Type B pancreatic cell (in vitro differentiated cells): ENCODE measurements around the gene TUBB6. TPM values are rescaled to one million over a fixed set of nuclear protein-coding genes. Genes with fewer than 3 reads are reported as not detected.

Experiments used
- DNase-seq: peaks from one replicate; pipeline ENCODE4 v3.0.0; 2021; ENCODE audit warnings: mixed read lengths; ENCODE audit not compliant: unreplicated experiment; ENCODE audit errors: extremely low spot score
- H3K27ac Mint-ChIP-seq: 2 replicates; pipeline ENCODE4 v1.8.0; 2021; ENCODE audit warnings: mild to moderate bottlenecking, mixed read lengths
- H3K27me3 Mint-ChIP-seq: 2 replicates; pipeline ENCODE4 v1.8.0; 2021; ENCODE audit warnings: mixed read lengths
- H3K36me3 Mint-ChIP-seq: 2 replicates; pipeline ENCODE4 v1.8.0; 2021; ENCODE audit warnings: mixed read lengths
- H3K4me1 Mint-ChIP-seq: one replicate; pipeline ENCODE4 v1.8.0; 2021; ENCODE audit warnings: mixed read lengths; ENCODE audit not compliant: unreplicated experiment
- H3K4me3 Mint-ChIP-seq: 2 replicates; pipeline ENCODE4 v1.8.0; 2021; ENCODE audit warnings: mild to moderate bottlenecking, mixed read lengths
- H3K9me3 Mint-ChIP-seq: 2 replicates; pipeline ENCODE4 v1.8.0; 2021; ENCODE audit warnings: mixed read lengths
- total RNA-seq: library from RNA; stranded (reverse); gene quantifications from 2 replicates; pipeline ENCODE4 v1.2.1, GENCODE V29; 2021; ENCODE audit warnings: low replicate concordance
- TF ChIP-seq, protein P1 (sequence below): fragments of 200-600 bp; sonication (generic); conservative IDR thresholded peaks from 2 replicates; pipeline ENCODE4 v1.5.0; 2021; ENCODE audit warnings: antibody characterized with exemption, mild to moderate bottlenecking

Gene TUBB6
- total RNA-seq, 1 donor from 2014 or later = 83.8 TPM

DNA sequence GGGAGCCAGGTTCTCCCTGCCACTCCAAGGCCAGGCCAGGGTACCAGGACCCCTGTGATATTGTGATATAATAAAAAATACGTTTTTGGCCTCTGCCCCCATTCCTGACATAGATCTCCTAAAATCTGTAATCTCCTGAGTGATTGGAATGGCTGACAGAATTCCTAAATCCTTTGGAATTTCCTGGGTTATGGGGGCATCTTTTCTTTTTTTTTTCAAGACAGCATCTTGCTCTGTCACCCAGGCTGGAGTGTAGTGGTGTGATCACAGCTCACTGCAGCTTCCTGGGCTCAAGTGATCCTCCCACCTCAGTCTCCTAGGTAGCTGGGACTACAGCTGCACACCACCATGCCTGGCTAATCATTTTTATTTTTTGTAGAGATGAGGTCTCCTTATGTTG, 26.2 kb upstream of the TUBB6 start:
- no peak overlapping the region for H3K27ac Mint-ChIP-seq
- TF ChIP-seq, protein P1, sequence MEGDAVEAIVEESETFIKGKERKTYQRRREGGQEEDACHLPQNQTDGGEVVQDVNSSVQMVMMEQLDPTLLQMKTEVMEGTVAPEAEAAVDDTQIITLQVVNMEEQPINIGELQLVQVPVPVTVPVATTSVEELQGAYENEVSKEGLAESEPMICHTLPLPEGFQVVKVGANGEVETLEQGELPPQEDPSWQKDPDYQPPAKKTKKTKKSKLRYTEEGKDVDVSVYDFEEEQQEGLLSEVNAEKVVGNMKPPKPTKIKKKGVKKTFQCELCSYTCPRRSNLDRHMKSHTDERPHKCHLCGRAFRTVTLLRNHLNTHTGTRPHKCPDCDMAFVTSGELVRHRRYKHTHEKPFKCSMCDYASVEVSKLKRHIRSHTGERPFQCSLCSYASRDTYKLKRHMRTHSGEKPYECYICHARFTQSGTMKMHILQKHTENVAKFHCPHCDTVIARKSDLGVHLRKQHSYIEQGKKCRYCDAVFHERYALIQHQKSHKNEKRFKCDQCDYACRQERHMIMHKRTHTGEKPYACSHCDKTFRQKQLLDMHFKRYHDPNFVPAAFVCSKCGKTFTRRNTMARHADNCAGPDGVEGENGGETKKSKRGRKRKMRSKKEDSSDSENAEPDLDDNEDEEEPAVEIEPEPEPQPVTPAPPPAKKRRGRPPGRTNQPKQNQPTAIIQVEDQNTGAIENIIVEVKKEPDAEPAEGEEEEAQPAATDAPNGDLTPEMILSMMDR = no peak
- H3K27me3 Mint-ChIP-seq = peaks cover 11% of the 10 kb centered on the region
- peaks cover 11% of the 10 kb centered on the region for H3K4me1 Mint-ChIP-seq
- H3K4me3 Mint-ChIP-seq = no peak overlapping the region
- H3K9me3 Mint-ChIP-seq = no peaks in the 10 kb centered on the region
- no peaks in the 10 kb centered on the region for H3K36me3 Mint-ChIP-seq
- no peak for DNase-seq

DNA sequence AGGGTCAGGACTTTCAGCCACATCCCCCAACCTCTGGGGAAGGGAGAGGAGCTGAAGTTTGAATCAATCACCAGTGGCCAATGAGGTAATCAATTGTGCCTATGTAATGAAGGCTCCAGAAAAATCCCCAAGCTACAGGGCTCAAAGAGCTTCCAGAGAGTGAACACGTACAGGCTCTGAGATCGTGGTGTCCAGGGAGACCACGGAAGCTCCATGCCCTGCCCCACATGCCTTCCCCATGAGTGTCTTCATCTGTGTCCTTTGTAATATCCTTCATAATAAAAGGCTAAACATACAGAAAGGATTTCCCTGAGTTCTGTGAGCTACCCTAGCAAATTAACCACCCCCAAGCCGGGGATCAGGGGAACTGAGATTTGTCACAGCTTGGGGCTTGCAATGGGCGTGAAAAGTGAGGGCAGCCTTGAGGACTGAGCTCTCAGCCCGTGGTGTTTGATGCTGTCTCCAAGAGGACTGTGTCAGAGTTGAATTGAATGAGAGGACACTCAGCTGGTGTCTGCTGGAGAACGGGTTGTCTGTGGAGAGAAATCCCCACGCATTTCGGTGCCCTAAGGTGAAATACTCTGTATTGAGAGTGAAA, 25.5 kb upstream of the TUBB6 start:
- Mint-ChIP-seq H3K27me3 (peaks cover 14% of the 10 kb centered on the region), H3K27ac (peak overlapping the region; percentile 41), H3K9me3 (no peaks in the 10 kb centered on the region)

DNA sequence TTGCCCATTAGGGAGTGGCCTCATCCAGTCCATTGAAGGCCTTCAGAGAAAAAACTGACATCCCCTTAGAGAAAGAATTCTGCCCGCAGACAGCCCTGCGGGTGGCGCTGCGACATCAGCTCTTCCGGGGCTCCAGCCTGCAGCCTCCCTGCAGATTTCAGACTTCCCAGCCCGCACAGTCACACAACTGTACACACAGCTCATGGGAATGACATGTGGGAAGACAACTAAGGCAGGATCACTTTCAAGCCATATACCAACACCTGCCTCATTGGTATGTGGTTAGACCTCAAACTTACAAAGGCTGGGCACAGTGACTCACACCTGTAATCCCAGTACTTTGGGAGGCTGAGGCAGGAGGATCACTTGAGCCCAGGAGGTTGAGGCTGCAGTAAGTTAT, 24.8 kb upstream of the TUBB6 start:
- peak overlapping the region; percentile 41 for H3K27ac Mint-ChIP-seq
- no peaks in the 10 kb centered on the region for H3K9me3 Mint-ChIP-seq
- no peak for DNase-seq
- no peaks in the 10 kb centered on the region for H3K36me3 Mint-ChIP-seq
- H3K4me1 Mint-ChIP-seq = peaks cover 16% of the 10 kb centered on the region
- peaks cover 21% of the 10 kb centered on the region for H3K27me3 Mint-ChIP-seq
- TF ChIP-seq, protein P1 = peak; percentile 26
- H3K4me3 Mint-ChIP-seq = no peak overlapping the region

More for the DNA sequence above, 25.5 kb upstream of the TUBB6 start:
- no peak overlapping the region for H3K4me3 Mint-ChIP-seq
- peaks cover 11% of the 10 kb centered on the region for H3K4me1 Mint-ChIP-seq
- DNase-seq = no peak
- H3K36me3 Mint-ChIP-seq = no peaks in the 10 kb centered on the region
- TF ChIP-seq, protein P1 = no peak

DNA sequence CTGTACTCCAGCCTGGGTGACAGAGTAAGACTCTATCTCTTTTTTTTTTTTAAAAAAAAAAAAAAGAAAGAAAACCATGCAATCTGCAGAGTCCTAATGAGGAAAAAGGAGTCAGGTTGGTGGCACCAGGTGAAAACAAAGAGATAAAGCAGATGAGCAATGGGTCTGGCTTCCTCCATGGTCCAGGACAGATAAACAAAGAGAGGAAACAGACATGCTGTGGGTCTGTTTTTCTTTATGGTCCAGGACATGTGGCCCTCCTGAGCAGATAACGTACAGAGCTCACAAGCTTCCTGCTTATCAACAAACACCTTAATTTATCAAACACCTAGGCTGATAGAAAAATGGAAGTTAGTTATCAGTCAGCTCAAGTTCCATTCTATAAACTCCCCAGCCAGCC, 24.4 kb upstream of the TUBB6 start:
- H3K27ac Mint-ChIP-seq = peak overlapping the region; percentile 8
- H3K4me3 Mint-ChIP-seq = no peak overlapping the region
- H3K36me3 Mint-ChIP-seq = no peaks in the 10 kb centered on the region
- TF ChIP-seq, protein P1 = no peak
- H3K4me1 Mint-ChIP-seq = peaks cover 19% of the 10 kb centered on the region
- DNase-seq = no peak
- H3K27me3 Mint-ChIP-seq = peaks cover 25% of the 10 kb centered on the region
- no peaks in the 10 kb centered on the region for H3K9me3 Mint-ChIP-seq

DNA sequence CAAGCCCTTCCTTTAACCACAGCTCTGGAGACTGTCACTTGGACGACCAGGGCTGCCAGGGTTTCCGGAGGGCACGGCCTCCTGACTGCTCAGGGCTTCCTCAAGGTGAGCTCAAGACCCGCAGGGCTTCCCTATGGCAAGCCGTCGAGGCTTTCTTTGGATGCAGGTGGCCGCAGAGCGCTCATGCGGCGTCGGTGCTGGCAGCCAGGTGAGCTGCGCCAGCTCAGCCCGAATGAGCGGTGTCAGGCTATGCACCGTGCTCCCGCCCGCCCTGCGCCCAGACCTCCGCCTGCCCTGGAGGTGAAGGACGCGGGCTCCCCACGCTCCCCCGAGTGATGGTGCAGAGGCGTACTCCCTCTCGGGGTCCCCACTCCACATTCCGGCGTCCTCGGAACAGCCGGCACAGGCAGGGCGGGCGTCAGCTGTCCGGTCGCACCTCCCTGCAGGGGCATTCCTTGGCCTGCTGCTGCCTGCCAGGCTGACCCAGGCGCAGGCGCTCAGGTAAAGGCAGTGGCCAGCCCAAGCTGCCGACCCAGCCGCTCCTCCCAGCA, 20.8 kb upstream of the TUBB6 start:
- H3K4me3 Mint-ChIP-seq = peak overlapping the region; percentile 88
- TF ChIP-seq, protein P1 = no peak
- H3K36me3 Mint-ChIP-seq = no peaks in the 10 kb centered on the region
- peak overlapping the region; percentile 94 for H3K27ac Mint-ChIP-seq
- peaks cover 16% of the 10 kb centered on the region for H3K4me1 Mint-ChIP-seq
- H3K9me3 Mint-ChIP-seq = no peaks in the 10 kb centered on the region
- peaks cover 42% of the 10 kb centered on the region for H3K27me3 Mint-ChIP-seq
- no peak for DNase-seq
